Neural cell (in vitro differentiated cells): Measurements from ENCODE around the gene CNTNAP2. TPM values are rescaled to one million over a fixed set of nuclear protein-coding genes. Genes with fewer than 3 reads are reported as not detected.

Experiments used
- H2AFZ ChIP-seq: fragments of 200-600, 300-800 bp; sonication (generic), shearing (Covaris generic); 2 replicates; pipeline ENCODE4 v1.6.0; 2014; ENCODE audit warnings: low read depth, mild to moderate bottlenecking, antibody characterized with exemption, low read length, moderate library complexity
- H3F3A ChIP-seq: fragments of 200-600 bp; shearing (Covaris generic); 2 replicates; pipeline ENCODE4 v1.6.1; 2016; ENCODE audit warnings: mild to moderate bottlenecking, moderate library complexity, mixed read lengths, antibody characterized with exemption, low read length; ENCODE audit not compliant: insufficient read depth, poor library complexity, severe bottlenecking
- H3K27ac ChIP-seq: fragments of 200-600, 300-800 bp; sonication (generic), shearing (Covaris generic); 2 replicates; pipeline ENCODE4 v1.5.1; 2014; ENCODE audit warnings: mild to moderate bottlenecking, low read length, moderate library complexity
- H3K27me3 ChIP-seq: fragments of 300-800, 200-600 bp; sonication (generic), shearing (Covaris generic); 2 replicates; pipeline ENCODE4 v1.6.0; 2014; ENCODE audit warnings: mild to moderate bottlenecking, low read depth, low read length, moderate library complexity; ENCODE audit not compliant: insufficient read depth
- H3K36me3 ChIP-seq: fragments of 300-800, 200-600 bp; sonication (generic), shearing (Covaris generic); 2 replicates; pipeline ENCODE4 v1.5.1; 2014; ENCODE audit warnings: mild to moderate bottlenecking, antibody characterized with exemption, low read length, moderate library complexity; ENCODE audit not compliant: insufficient read depth
- H3K4me2 ChIP-seq: fragments of 300-800, 200-600 bp; sonication (generic), shearing (Covaris generic); 2 replicates; pipeline ENCODE4 v1.6.0; 2014; ENCODE audit warnings: mild to moderate bottlenecking, low read length
- H3K4me3 ChIP-seq: fragments of 300-800, 200-600 bp; sonication (generic), shearing (Covaris generic); 2 replicates; pipeline ENCODE4 v1.5.1; 2014; ENCODE audit warnings: mild to moderate bottlenecking, low read length, moderate library complexity
- H3K79me2 ChIP-seq: fragments of 200-600 bp; shearing (Covaris generic); replicated peaks from 2 replicates; pipeline ENCODE4 v1.6.0; 2014; ENCODE audit warnings: mild to moderate bottlenecking, low read length, moderate library complexity; ENCODE audit not compliant: insufficient read depth
- H3K9ac ChIP-seq: fragments of 300-800, 200-600 bp; sonication (generic), shearing (Covaris generic); 2 replicates; pipeline ENCODE4 v1.6.1; 2016; ENCODE audit warnings: mild to moderate bottlenecking, low read length, mixed read lengths
- H3K9me2 ChIP-seq: fragments of 200-600 bp; shearing (Covaris generic); 2 replicates; pipeline ENCODE4 v1.6.1; 2016; ENCODE audit warnings: mild to moderate bottlenecking, low read length, mixed read lengths; ENCODE audit not compliant: insufficient read depth
- H3K9me3 ChIP-seq: fragments of 200-600, 300-800 bp; sonication (generic), shearing (Covaris generic); 2 replicates; pipeline ENCODE4 v1.6.1; 2016; ENCODE audit warnings: mild to moderate bottlenecking, mixed run types, low read length, moderate library complexity, mixed read lengths
- H4K20me1 ChIP-seq: fragments of 200-600 bp; shearing (Covaris generic); 2 replicates; pipeline ENCODE4 v1.6.1; 2016; ENCODE audit warnings: mild to moderate bottlenecking, mixed run types; ENCODE audit not compliant: insufficient read depth
- EP300 ChIP-seq: fragments of 450-650 bp; conservative IDR thresholded peaks from 2 replicates; pipeline ENCODE4 v1.6.1; 2014; ENCODE audit warnings: antibody characterized with exemption, mild to moderate bottlenecking, moderate library complexity; ENCODE audit not compliant: poor library complexity, severe bottlenecking
- EZH2 ChIP-seq: fragments of 200-600, 300-800 bp; shearing (Covaris generic), sonication (generic); IDR thresholded peaks from 2 replicates; pipeline ENCODE4 v1.6.1; 2014; ENCODE audit warnings: antibody characterized with exemption, low read length, borderline replicate concordance, mild to moderate bottlenecking; ENCODE audit not compliant: insufficient read depth, poor library complexity, severe bottlenecking
- MXI1 ChIP-seq: fragments of 450-650 bp; conservative IDR thresholded peaks from 2 replicates; pipeline ENCODE4 v1.6.1; 2014; ENCODE audit warnings: antibody characterized with exemption, mild to moderate bottlenecking; ENCODE audit not compliant: poor library complexity, severe bottlenecking
- POLR2AphosphoS5 ChIP-seq: IDR thresholded peaks from 2 replicates; pipeline ENCODE4 v1.6.1; 2012
- RAD21 ChIP-seq: fragments of 450-650 bp; conservative IDR thresholded peaks from 2 replicates; pipeline ENCODE4 v1.6.1; 2014; ENCODE audit warnings: antibody characterized with exemption, mild to moderate bottlenecking, moderate library complexity
- REST ChIP-seq: IDR thresholded peaks from 2 replicates; pipeline ENCODE4 v1.6.1; 2012; ENCODE audit warnings: borderline replicate concordance
- SMC3 ChIP-seq: fragments of 450-650 bp; conservative IDR thresholded peaks from 2 replicates; pipeline ENCODE4 v1.6.1; 2014; ENCODE audit warnings: antibody characterized with exemption, mild to moderate bottlenecking, moderate library complexity; ENCODE audit not compliant: poor library complexity
- TAF1 ChIP-seq: IDR thresholded peaks from 2 replicates; pipeline ENCODE4 v1.6.1; 2012; ENCODE audit warnings: low read depth
- polyA plus RNA-seq: library from polyadenylated mRNA; depleted of rRNA; stranded (reverse); fragments of >200 nt; gene quantifications from 2 replicates; pipeline ENCODE4 v1.2.3, GENCODE V29; 2014
- TF ChIP-seq, protein P1 (sequence below): fragments of 450-650 bp; IDR thresholded peaks from 2 replicates; pipeline ENCODE4 v1.5.1; 2014; ENCODE audit warnings: antibody characterized with exemption, mild to moderate bottlenecking, moderate library complexity; ENCODE audit not compliant: poor library complexity, severe bottlenecking

The CNTNAP2 gene
- polyA plus RNA-seq, 1 donor from 2014 or later, result 276 TPM

DNA sequence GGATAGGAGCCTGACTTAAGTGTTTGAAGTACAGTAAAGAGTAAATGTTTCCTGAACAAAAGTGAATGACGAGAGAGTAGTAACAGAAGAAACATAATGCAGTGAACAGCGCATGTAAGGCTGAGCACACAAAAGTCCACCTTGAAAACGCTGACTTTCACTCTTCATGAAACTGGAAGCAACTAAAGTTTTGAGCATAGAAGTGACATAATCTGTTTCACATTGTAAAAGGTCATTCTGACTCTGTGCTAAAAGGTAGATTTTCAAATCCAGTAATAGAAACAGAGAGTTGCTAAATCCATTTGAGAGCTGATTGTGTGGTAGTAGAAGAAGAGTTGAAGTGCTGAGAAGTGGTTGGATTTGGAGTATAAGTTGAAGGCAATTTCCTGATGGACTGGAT lies 1037.0 kb downstream of the CNTNAP2 start:
- no peaks in the 10 kb centered on the region for H3K9me2 ChIP-seq
- no peak overlapping the region for H2AFZ ChIP-seq
- H3K79me2 ChIP-seq, result no peaks in the 10 kb centered on the region
- H3K9me3 ChIP-seq, result no peaks in the 10 kb centered on the region
- no peaks in the 10 kb centered on the region for H3K36me3 ChIP-seq
- H3K4me3 ChIP-seq, result no peak overlapping the region
- H3K9ac ChIP-seq, result no peak overlapping the region
- no peaks in the 10 kb centered on the region for H4K20me1 ChIP-seq
- TF ChIP-seq MXI1 (no peak), TAF1 (no peak), POLR2AphosphoS5 (no peak), EP300 (no peak), EZH2 (no peak), RAD21 (no peak), SMC3 (no peak), REST (no peak)
- TF ChIP-seq, protein P1, sequence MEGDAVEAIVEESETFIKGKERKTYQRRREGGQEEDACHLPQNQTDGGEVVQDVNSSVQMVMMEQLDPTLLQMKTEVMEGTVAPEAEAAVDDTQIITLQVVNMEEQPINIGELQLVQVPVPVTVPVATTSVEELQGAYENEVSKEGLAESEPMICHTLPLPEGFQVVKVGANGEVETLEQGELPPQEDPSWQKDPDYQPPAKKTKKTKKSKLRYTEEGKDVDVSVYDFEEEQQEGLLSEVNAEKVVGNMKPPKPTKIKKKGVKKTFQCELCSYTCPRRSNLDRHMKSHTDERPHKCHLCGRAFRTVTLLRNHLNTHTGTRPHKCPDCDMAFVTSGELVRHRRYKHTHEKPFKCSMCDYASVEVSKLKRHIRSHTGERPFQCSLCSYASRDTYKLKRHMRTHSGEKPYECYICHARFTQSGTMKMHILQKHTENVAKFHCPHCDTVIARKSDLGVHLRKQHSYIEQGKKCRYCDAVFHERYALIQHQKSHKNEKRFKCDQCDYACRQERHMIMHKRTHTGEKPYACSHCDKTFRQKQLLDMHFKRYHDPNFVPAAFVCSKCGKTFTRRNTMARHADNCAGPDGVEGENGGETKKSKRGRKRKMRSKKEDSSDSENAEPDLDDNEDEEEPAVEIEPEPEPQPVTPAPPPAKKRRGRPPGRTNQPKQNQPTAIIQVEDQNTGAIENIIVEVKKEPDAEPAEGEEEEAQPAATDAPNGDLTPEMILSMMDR, result no peak
- H3K27me3 ChIP-seq, result no peaks in the 10 kb centered on the region
- H3F3A ChIP-seq, result no peaks in the 10 kb centered on the region
- no peak overlapping the region for H3K27ac ChIP-seq
- no peak overlapping the region for H3K4me2 ChIP-seq

DNA sequence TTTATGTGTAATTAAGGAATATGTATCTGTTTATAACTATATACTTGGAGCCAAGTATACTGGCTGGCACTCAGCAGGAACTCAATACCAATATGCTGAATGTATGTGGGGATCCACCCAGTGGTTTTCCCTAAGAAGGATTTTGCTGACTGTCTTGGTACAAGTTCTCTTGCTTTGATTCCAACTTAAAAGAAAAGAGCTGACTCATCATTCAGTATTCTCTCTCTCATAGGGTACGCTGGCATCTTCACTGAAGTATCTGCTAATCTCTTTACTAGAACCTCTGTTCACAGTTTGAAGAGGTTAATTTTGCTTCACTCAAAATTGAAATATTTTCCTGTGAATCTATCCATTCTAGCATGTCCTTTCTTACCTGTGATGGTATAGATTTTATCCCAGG lies 1044.8 kb downstream of the CNTNAP2 start:
- no peaks in the 10 kb centered on the region for H4K20me1 ChIP-seq
- H3K9me2 ChIP-seq, result no peaks in the 10 kb centered on the region
- H3K4me3 ChIP-seq, result no peak overlapping the region
- H2AFZ ChIP-seq, result no peak overlapping the region
- no peaks in the 10 kb centered on the region for H3F3A ChIP-seq
- H3K4me2 ChIP-seq, result no peak overlapping the region
- no peaks in the 10 kb centered on the region for H3K9me3 ChIP-seq
- TF ChIP-seq EP300 (no peak), RAD21 (no peak), SMC3 (no peak), TAF1 (no peak), EZH2 (no peak), REST (no peak), POLR2AphosphoS5 (no peak), MXI1 (no peak)
- TF ChIP-seq, protein P1, result no peak
- no peaks in the 10 kb centered on the region for H3K27me3 ChIP-seq
- H3K79me2 ChIP-seq, result no peaks in the 10 kb centered on the region
- H3K36me3 ChIP-seq, result no peaks in the 10 kb centered on the region
- no peak overlapping the region for H3K27ac ChIP-seq
- H3K9ac ChIP-seq, result no peak overlapping the region
